Mesothelial cell of epicardium (in vitro differentiated cells): ENCODE results near the gene KMT2C. TPM values are rescaled to one million over a fixed set of nuclear protein-coding genes. Genes with fewer than 3 reads are reported as not detected.

Experiments used
- DNase-seq, 2 experiments: peaks; one replicate each; pipeline ENCODE4 v3.0.0; 2021; ENCODE audit warnings: low spot score in 2 of 2; ENCODE audit not compliant: unreplicated experiment in 2 of 2
- H3K27ac Mint-ChIP-seq: 2 replicates; pipeline ENCODE4 v1.8.0; 2021; ENCODE audit warnings: mixed read lengths
- H3K27me3 Mint-ChIP-seq: 2 replicates; pipeline ENCODE4 v1.8.0; 2021; ENCODE audit warnings: low read depth, mixed read lengths
- H3K36me3 Mint-ChIP-seq: 2 replicates; pipeline ENCODE4 v1.8.0; 2021; ENCODE audit warnings: mixed read lengths
- H3K4me1 Mint-ChIP-seq: 2 replicates; pipeline ENCODE4 v1.8.0; 2021; ENCODE audit warnings: mixed read lengths
- H3K4me3 Mint-ChIP-seq: 2 replicates; pipeline ENCODE4 v1.8.0; 2021; ENCODE audit warnings: mild to moderate bottlenecking, moderate library complexity, mixed read lengths
- H3K9me3 Mint-ChIP-seq: 2 replicates; pipeline ENCODE4 v1.8.0; 2021; ENCODE audit warnings: mixed read lengths
- total RNA-seq: library from RNA; stranded (reverse); gene quantifications from 3 replicates; pipeline ENCODE4 v1.2.1, GENCODE V29; 2021
- TF ChIP-seq, protein P1 (sequence below): fragments of 200-600 bp; sonication (generic); IDR thresholded peaks from one replicate; pipeline ENCODE4 v1.5.0; 2021; ENCODE audit warnings: antibody characterized with exemption; ENCODE audit not compliant: unreplicated experiment

The KMT2C gene
- total RNA-seq, 1 donor from 2014 or later, result 108 TPM

DNA sequence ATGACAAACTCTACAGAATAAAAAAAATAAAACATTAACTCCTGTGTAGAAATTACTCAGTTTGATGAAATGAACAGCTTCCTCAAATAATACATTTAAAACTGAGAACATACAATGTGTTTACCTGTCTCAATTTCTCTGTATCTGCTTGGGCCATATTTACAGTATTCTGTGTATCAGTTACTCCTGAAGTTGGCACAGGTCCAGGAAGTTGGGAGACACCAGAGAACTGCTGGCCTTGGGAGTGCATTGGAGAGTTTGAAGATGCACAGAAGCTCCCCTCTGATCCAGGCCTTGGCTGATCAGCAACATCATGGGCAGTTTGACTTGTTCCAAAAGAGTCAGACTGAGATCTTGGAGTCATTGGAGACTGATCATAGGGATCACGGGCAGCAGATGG, 255.2 kb downstream of the KMT2C start:
- Mint-ChIP-seq H3K27me3 (no peaks in the 10 kb centered on the region), H3K4me1 (no peaks in the 10 kb centered on the region), H3K4me3 (no peak overlapping the region), H3K27ac (no peak overlapping the region), H3K36me3 (peaks cover 58% of the 10 kb centered on the region), H3K9me3 (peaks cover 4% of the 10 kb centered on the region)
- DNase-seq, result no peak
- TF ChIP-seq, protein P1, sequence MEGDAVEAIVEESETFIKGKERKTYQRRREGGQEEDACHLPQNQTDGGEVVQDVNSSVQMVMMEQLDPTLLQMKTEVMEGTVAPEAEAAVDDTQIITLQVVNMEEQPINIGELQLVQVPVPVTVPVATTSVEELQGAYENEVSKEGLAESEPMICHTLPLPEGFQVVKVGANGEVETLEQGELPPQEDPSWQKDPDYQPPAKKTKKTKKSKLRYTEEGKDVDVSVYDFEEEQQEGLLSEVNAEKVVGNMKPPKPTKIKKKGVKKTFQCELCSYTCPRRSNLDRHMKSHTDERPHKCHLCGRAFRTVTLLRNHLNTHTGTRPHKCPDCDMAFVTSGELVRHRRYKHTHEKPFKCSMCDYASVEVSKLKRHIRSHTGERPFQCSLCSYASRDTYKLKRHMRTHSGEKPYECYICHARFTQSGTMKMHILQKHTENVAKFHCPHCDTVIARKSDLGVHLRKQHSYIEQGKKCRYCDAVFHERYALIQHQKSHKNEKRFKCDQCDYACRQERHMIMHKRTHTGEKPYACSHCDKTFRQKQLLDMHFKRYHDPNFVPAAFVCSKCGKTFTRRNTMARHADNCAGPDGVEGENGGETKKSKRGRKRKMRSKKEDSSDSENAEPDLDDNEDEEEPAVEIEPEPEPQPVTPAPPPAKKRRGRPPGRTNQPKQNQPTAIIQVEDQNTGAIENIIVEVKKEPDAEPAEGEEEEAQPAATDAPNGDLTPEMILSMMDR, result no peak

DNA sequence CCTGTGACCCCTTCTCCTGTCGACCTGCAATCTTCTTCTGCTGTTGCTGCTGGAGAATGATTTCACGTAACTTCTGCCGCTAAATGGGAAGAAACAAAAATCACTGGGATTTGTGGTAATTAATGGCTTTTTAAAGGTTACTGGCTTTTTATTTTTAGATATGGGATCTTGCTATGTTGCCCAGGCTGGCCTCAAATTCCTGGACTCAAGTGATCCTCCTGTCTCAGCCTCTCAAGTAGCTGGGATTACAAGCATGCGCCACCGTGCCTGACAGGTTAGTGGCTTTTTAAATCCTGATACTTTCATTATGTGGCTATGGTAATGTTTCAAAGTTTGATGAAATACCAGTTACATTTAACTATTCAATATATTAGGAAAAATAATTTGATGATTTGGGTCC, 255.8 kb downstream of the KMT2C start:
- no peaks in the 10 kb centered on the region for H3K27me3 Mint-ChIP-seq
- DNase-seq, result no peak
- H3K36me3 Mint-ChIP-seq, result peaks cover 56% of the 10 kb centered on the region
- TF ChIP-seq, protein P1, result no peak
- H3K9me3 Mint-ChIP-seq, result peaks cover 4% of the 10 kb centered on the region
- no peak overlapping the region for H3K27ac Mint-ChIP-seq
- no peak overlapping the region for H3K4me3 Mint-ChIP-seq
- no peaks in the 10 kb centered on the region for H3K4me1 Mint-ChIP-seq

DNA sequence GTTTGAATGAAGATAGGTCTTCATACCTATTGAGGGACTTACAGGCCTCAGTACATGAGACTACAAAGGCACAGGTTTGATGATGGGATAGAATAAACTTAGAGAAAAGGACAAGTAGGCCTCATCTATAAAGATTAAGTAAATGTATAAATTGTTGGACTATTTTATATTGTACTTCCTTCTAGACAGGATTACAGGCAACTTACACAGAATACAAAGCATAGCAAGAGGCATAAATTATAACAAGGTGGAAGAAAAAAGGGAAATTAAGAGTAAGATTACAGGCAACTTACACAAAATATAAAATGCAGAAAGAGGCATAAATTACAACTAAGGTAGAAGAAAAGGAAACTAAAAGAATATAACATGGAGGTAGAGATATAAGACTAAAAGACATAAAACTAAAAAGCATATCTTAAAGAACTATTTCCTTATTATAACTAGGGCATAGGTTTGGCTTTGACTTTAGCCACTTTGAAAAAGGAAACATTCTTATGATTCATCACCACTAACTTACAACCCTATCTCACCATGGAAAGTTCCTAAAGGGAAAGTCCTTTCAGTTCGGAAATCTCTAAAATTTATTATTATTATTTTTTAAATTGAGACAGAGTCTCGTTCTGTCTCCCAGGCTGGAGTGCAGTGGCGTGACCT, 257.3 kb downstream of the KMT2C start:
- H3K9me3 Mint-ChIP-seq, result peaks cover 4% of the 10 kb centered on the region
- TF ChIP-seq, protein P1, result no peak
- peaks cover 5% of the 10 kb centered on the region for H3K4me1 Mint-ChIP-seq
- H3K36me3 Mint-ChIP-seq, result peaks cover 60% of the 10 kb centered on the region
- H3K27me3 Mint-ChIP-seq, result no peaks in the 10 kb centered on the region
- no peak overlapping the region for H3K4me3 Mint-ChIP-seq
- H3K27ac Mint-ChIP-seq, result no peak overlapping the region
- DNase-seq, result no peak

DNA sequence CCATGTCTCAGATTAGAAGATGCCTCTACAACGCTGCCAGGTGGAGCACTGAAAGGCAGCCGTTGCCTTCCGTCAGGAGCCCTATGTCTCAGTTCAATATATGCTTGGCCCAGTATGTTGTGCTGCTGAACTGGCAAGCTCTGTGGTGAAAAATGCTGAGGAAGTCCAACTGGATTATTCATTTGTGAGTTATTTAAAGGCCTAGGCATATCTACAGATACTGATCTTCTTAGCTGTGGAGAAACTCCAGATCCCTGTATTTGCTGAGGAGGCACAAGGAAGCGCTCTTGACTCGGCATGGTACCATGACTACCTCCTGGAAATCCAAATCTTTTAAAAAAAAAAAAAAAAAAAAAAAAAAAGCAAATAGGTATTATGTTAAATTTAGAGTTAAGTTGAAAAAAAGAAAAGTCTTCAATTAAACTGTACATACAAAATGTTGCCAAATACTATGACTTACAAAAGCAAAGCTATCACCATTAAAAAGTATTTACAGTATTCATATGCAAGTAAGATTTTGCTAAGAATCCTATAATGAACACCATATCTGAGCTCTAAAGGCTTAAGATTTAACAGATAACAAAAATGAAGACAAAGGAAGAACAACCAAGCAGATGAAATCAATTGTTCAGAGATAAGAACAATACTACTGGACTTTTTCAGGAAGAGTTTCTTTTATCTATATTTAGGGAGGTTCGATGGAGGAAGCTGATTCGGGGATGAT, 258.0 kb downstream of the KMT2C start:
- DNase-seq, result no peak
- TF ChIP-seq, protein P1, result no peak
- Mint-ChIP-seq H3K36me3 (peaks cover 62% of the 10 kb centered on the region), H3K27me3 (no peaks in the 10 kb centered on the region), H3K4me3 (no peak overlapping the region), H3K4me1 (peaks cover 9% of the 10 kb centered on the region), H3K9me3 (peaks cover 4% of the 10 kb centered on the region), H3K27ac (no peak overlapping the region)

DNA sequence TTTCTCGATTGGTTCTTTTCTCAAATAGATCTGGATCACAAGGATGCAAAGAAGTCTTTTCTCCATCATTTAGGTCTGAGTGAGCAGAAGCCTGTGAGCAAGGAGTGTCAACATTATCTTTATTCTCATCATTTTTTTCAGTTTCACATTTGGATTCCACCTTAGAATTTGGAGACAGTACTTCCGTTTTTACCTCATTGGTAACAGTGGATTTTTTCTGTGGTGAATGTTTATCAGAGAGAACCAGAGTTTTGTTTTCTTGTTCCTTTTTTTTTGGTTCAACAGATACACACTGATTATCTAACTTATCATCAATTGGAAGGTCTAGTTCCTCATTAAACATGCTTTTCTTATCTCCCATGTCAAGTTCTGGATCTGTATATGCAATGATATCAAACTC, 259.0 kb downstream of the KMT2C start:
- H3K27ac Mint-ChIP-seq, result no peak overlapping the region
- H3K9me3 Mint-ChIP-seq, result peaks cover 4% of the 10 kb centered on the region
- DNase-seq, result no peak

More for the DNA sequence above, 259.0 kb downstream of the KMT2C start:
- TF ChIP-seq, protein P1, result no peak
- Mint-ChIP-seq H3K27me3 (no peaks in the 10 kb centered on the region), H3K36me3 (peaks cover 57% of the 10 kb centered on the region), H3K4me3 (no peak overlapping the region), H3K4me1 (peaks cover 9% of the 10 kb centered on the region)
